Stimulated activated CD8-positive, alpha-beta memory T cell treated with anti-CD3 and anti-CD28 coated beads, Interleukin-12 subunit alpha, Interleukin-12 subunit beta, amount 100 ng/mL, for 24 hours (primary cell): ENCODE data around the gene MAPKAPK2.

Experiments used
- DNase-seq: peaks from one replicate; pipeline ENCODE4 v3.0.0-alpha.2; 2020; ENCODE audit errors: extremely low read depth

Gene MAPKAPK2

DNA sequence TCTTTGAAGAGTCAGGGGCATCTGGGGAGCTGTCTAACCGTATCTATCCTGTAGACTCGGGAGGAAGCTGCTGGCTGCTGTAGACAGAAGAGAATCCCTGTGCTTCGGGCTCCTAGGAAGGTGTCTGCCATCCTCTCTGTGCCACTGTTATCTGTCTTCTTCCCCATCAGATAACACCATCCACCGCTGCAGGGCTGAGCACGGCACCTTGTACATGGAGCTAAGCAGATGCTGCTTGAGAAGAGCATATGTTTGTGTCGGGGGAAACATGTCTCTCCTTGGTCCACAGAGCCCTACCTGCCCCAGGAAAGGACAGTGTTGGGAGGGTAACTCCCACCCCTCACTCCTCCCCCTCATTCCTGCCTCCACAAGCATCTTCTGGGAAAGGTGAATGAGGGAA lies 1.4 kb upstream of the MAPKAPK2 start:
- no peak for DNase-seq

DNA sequence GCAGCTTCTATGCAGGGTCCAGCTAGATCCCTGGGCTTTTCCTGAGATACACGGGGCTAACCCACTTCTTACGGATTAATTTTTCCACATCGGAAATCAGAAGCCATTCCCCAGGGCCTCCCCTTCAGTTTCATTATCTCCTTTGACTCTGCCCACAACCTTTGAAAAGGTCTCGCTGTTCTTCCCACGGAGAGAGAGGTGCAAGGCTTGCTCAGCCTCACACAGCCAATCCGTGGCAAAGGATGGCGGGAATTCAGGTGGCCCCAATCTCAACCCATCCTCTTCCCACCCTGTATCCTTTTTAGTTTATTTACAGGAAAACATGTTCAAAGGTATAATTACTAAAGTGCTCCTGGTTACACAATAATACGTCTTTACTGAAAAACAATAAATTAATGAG lies 702 bp upstream of the MAPKAPK2 start:
- DNase-seq: no peak

DNA sequence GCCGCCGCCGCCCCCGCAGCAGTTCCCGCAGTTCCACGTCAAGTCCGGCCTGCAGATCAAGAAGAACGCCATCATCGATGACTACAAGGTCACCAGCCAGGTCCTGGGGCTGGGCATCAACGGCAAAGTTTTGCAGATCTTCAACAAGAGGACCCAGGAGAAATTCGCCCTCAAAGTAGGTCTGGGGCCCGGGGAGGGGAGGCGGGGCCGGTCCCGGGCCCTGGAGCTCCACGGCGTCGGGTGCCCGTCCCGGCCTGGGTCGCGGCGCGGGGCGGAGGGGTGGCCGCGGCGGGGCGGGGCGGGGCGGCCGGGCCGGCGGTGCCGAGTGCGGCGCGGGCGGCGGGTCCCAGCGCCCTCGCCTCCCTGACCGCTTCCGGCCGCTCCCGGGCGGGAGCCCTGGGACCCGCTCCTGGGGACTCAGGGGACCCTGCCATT lies 646 bp downstream of the MAPKAPK2 start:
- no peak for DNase-seq

DNA sequence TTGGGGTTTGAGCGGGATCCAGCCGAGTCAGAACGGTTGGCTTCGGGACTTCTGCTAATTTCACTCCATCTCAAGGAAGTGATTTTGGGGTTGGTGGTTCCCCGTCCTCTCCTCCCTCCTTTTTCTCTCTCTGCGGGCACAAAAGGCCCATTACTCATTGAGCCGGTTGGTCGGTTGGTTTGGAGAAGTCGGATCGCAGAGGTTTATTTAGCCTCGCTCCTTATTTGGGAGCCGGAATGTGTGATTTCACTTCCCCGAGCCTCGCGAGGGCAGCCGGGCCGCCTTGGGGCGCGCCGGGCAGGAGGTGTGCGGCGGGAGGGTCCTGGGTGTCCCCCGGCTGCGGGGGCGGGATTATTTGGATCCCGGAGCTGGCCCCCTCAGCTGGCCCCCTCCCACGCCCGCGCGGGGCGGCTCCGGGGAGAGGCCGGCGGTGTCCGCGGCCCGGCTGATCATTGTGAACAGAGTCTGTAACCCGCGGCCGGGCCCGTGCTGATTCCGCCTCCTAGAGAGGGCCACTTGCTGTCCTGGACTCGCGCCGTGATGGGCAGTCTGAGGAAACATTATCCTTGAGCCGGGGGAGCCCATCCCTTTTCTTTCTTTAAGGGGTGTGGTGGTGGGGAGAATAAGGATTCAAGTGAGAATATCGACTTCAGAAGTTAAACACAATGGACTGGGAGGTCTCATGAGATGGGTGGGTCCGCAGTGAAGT lies 1.2 kb downstream of the MAPKAPK2 start:
- DNase-seq: no peak

DNA sequence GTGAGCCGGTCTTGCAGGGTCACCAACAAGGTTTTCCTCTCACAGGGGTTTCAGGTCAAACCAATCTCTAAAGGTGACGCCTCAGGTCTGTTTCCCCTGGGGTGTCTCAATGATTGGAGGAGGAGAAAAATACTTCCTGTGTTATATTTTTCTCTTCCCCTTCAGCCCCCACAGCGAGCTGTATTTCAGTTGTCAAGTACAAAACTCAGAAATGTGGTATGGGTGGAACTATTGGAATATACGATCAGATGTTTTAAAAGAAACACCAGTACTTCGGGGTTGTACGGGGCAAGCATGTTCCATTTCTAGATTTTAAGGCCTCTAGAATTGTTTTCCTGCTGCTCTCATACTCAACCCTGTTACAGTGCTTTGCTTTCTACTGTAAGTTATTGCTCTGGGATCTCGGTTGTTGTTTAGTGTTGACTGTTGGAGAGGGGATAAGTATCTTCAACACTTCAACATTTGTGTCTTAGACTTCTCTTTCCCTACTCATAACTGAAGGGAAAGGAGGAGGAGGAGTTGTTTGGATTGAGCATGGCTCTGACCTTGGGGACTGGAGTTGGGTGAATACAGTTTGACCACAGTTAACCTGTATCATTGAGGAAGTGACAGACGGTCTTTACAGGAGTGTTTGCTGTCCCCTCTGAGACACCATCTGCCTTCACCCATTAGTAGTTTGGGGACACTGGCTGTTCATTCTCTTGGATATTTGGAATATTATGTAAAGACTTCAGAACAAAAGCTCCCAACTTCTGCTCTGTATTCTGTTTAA lies 2.0 kb downstream of the MAPKAPK2 start:
- DNase-seq: no peak

DNA sequence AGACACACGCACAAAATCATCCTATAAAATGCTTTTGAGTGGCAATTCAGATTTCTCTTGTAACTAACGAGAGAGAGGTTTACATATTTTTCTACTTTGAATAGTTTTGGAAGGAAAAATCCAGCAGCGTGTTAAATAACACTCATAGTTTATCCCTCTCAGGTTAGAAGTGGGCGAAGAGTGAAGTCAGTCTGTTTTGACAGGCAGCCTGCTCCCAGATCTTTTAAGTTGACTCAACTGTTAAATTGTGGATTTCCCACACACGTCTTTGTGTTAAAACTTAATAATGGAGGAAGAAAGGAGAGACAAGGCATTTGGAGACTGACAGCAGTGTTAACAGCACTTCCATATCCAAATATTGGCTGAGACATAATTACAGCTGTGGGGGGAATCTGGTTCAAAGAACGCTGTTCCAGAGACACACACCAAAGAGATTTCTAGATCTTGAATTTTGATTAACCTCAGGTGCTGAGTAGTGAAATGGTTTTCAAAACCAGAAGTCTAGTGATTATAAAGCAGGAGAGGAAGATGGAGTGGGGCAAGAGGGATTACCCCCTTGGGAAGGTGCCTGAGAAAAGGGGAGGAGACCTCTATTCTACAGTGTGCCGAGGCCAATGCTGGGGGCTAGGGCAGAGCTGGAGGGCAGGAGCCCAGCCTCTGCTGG lies 2.7 kb downstream of the MAPKAPK2 start:
- no peak for DNase-seq

DNA sequence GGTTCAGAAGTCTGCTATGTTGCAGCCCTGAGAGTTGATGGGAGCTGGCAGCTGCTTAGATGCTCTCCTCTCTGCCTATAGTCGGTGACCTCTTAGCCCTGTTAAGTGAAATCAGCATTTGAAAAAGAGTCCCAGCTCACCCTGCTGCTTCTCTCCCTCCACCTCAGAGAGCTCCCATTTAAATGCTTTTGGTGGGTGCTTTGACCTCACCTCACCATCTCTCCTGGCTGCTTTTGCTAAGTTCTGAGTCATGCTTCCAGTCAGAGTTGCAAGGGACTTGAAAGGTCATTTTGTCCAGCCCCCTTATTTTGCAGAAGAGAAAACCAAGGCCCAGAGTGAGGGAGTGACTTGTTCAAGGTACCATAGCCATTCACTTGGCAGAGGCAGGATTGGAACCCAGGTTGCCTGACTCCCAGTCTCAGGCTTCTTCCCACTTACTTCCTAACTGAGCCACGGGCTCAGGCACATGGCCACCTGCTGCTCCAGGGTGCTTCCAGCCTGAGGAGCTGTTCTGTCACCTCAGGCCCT lies 3.3 kb downstream of the MAPKAPK2 start:
- no peak for DNase-seq

DNA sequence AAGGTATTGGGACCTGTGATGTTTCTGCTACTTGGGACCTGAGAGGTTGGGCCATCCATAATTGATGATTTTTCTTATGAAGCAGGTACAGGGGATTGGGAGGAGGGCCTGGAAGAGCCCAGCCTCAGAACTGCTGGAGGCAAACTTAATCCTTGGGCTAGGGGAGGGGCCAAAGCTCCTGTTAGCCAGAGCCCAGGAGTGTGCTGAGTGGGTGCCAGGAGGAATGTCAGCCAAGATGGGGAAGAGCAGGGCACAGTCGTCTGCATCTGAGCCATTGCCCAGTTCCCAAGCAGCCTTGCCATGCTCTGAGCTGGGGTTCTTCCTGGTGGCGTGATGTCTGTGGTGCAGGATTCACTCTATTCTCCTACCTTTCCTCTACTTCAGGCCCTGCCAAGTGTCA lies 5.8 kb downstream of the MAPKAPK2 start:
- DNase-seq: no peak

DNA sequence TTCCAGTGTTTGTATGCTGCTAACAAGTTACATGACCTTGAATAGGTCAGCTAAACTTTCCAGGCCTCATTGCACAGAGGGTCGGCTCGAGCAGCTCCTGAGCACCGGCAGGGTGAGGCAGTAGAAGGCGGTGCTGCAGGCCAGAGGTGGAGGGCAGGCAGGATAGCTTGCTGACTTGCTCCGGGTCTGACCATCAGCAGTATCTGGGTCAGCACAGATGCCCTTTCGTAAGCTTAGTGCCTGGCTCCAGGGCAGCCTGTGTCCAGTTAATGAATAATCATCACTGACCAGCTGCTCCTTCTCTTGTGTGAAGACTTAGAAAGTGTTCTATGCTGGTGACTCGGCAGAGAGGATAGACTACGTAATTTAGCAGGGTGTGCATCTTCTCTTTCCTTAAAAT lies 6.9 kb downstream of the MAPKAPK2 start:
- no peak for DNase-seq

DNA sequence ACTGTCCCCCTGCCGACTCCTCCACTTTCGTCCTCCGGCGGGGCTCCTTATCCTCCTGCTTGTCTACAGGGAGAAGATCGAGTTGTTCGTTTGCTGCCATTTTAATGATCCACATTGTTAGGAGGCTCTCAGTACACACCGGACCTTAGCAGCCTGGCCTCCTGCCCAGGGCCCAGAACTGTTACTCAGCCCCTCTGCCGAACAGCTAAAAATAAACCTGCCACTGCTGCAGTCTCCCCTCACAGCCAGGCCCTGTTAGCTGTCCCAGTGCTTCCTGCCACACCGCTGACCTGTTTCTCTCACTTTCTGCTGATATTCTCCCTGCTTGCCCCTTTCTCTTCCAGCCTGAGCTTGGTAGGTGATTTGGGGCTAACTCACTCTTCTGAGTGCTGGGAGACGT lies 8.3 kb downstream of the MAPKAPK2 start:
- no peak for DNase-seq

DNA sequence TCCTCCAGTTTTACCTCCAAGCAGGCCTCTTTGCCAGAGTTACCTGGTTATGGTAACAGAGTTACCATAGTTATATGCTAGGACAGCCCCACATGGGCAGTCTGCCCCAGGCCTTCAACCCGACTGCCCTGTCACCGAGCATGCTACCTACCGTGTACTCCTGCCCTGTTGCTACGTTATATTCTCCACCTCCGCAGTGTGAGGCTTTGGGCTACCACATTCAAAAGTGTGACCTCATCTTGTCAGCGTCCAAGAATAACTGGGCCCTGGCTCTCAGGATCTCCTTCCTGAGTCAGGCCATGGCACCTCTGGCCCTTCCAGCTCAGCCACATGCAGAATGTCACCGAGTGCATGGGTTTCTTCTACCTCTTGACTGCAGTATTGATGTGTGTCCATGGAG lies 8.9 kb downstream of the MAPKAPK2 start:
- no peak for DNase-seq

DNA sequence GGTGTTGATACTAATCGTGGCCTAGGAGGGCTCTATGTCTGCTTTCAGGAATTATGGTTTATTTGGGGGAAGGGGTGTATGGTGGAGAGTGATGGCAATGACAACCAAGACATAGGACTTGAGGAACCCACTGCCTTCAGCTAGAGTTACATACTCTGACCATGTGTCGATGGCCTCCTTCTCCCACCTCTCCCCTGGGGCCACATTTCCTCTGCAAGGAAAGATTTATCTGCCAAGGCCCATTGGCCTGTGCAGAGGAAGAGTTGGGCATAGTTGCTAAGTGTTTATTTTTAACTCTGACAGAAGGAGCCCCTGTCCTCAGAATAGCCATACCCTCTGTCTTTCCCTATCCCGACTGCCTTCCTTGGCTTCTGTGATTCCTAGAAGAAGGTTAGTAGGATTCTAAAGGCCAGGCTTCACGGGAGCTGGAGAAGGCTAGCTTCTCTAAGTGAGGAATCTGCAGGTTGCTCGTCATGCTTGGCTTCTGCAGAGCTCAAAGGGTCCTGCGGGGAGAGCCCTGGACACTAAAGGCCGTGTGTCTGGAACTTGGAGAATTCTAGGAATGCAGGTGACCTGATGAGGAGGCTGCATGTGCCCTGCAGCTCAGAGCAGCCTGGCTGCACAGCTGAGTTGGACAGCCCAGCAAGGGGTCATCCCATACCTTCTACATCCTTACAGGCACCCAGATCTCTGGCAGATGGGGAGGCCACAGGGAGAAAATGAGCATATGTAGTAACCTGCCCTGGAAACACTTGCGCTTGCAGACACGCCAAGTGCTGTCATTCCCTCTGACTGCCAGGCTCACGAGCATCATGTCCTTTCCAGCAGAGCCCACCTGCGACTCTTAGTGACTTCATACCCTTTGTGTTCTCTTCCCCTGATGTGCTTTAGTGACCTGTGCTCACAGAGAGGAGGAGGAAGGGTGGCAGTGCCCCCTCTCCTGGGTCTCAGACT lies 9.7 kb downstream of the MAPKAPK2 start:
- no peak for DNase-seq

DNA sequence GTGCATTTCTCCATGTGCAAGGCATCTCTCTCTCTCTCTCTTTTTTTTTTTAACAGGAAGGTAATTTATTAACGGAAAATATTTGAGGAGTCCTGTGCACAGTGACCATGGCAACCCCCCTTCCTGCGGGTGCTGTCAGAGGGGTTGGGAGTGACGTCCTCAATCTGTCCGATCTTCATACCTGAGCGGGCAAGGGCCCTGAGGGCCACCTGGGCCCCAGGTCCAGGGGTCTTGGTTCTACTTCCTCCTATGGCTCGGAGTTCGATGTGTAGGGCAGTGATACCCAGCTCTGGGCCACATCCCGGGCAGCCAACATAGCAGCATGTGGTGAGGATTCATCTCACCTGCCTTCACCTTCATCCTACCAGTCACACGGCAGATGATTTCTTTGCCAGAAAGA lies 11.0 kb downstream of the MAPKAPK2 start:
- no peak for DNase-seq

DNA sequence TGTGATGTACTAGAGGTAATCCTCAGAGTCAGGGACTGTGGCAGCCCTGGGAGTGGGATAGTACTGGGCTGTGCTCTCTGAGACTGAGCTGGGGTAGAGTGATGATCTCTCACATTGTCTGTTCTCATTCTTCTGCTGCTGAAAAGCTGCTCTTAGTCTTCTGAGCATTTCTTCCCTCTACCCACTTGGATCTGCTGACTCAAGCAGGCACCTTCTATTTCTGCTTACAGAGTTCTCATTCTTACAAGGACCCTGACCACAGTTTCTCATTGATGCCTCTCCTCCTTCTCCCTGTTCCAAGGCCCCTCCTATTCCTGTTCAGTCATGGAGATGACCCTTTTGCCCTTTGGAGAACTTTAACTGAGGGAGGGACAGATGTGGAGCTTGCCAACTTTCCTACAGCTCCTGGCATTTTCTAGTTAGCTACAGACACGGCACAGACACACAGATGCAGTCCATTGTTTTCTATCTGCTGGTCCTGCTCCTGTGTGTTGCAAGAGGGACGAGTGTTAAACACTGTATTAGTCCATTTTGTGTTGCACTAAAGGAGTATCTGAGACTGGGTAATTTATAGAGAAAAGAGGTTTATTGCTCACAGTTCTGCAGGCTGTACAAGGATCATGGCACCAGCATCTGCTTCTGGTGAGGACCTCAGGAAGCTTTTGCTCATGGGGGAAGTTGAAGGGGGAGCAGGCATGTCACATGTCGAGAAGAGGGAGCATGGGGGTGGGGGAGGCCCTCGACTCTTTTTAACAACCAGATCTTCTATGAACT lies 12.3 kb downstream of the MAPKAPK2 start:
- no peak for DNase-seq

DNA sequence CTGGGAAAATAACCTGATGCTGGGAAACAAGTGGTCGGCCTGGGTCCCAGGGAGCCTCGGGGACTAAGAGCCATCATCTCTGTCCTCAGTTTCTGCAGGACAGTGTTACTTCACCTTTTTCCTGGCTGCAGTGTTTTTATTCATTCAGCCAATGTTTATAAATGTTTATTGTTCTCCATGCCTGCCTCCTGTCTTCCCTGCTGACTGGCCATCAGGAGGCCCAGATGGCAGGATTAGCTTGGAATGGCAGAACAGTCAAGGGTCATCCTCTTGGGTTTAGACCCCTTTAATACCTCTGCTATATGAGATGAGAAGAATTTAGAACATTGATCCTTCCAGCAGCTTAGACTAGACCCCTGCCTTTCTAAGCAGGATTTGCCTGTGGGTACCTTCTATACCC lies 13.3 kb downstream of the MAPKAPK2 start:
- no peak for DNase-seq

DNA sequence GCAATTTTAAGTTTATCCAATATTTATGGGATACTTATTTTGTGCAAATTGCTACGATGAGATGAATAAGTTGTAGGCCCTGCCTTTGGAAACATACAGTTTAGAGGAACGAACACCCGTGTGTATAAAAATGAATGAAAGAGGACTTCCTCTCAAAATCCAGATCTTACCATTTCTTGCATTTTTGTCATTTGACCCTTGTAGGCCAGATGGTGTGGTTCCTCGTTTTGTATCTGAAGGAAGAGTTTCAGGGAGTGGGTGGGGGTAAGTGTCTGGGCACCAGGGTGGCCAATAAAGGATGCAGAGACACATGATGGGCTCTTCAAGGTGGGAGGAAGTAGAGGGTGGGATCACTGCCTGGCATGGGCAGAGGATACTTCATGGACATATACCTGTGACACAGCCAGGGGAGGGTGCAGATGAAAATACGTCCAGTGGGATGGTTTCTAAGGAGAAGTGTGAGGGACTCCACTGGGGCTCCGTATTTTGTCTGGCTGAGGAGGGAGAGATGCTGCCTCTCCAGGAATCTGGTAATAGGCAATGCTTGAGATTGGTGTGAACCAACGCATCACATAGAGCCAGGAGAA lies 14.4 kb downstream of the MAPKAPK2 start:
- DNase-seq: no peak

DNA sequence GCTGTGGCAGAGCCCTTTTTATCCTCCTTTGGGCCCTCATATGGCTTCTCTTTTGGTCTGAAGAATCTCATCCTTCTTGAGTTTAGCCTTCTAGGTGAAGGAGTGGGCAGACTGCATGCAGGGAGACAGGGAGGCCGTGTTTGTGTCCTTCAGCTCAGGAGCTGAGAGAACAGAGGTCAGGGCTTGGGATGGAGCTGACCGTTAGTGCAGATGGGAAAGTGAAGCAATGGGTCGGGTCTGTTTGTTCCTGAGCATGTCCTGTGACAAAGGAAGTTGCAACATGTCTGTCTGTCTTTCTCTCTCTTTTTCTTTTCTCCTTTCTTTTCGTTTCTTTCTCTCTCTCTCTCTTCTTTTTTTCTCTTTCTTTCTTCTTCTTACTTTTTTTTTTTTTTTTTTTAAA lies 14.9 kb downstream of the MAPKAPK2 start:
- no peak for DNase-seq

DNA sequence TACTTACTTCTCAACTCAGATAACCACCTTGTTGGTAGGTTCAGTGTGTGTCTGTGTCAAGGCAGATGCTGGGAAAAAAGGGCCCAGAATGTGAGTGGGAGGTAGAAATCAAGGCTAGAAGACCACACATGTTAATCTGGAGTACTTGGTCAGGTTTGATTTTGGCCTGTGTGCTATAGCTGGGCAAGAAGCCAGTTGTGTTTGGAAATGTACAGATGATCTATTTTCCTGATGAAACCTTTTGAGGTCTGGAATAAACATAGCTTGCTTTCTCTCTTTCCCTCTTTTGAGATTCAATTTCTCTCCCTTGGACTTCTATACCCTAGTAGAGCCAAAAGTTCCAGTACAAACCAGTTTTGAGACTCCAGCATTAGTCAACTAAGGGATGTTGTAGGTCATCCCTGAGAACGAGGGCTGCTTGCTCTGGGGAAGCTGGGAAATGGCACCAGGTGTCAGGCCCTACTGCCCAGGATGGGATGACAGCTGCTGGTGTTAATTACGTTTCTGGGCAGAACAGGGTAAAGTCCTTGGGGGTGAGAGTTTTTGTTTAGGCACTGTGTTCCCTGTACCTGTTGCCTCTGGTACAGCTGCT lies 15.8 kb downstream of the MAPKAPK2 start:
- DNase-seq: no peak

DNA sequence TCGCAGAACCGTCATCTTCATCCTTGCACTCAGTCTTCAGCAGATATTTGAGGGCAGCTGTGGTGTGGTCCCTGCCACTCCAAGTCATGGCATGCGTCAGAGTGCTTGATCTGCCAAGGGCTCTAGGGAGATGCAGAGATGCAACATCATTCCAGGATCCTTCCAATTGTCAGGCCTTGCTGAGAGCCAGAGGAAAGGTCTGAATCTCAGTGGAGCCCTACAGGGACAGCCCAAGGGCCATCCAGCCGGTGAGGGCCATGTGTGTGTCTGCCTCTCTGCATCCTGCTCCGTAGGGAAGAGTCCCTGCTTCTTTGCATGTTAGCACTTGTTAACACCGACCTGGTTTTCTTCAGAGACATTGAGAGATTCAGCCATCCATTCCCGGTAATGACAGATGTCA lies 17.6 kb downstream of the MAPKAPK2 start:
- DNase-seq: no peak

DNA sequence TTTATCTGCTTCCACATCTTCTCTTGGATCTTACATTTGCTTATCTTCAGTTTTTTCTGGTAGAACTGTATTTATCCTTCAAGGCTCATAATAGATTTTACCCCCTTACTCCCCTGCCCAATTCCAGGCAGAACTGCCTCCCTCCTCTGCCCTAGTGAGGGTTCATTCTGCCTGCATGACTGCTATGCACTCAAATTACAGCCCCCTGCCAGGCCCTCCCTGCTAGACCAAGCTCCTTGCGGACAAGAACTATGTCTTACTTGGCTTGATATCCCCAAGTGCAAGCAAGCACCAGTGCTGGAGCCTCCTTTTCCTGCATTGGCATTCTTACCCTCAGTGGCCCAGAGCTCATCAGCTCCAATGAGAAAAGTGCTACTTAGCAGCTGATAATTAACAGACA lies 18.1 kb downstream of the MAPKAPK2 start:
- no peak for DNase-seq
